ENCODE results near the gene CLEC11A. TPM values are rescaled to one million over a fixed set of nuclear protein-coding genes. Genes with fewer than 3 reads are reported as not detected.

The CLEC11A gene
- total and polyA plus RNA-seq, 9 of the 15 experiments (the other 6 are each of a cell fraction or from before 2014, with no cell fraction given): 0.39 to 43.9 (median 3.4) TPM

DNA sequence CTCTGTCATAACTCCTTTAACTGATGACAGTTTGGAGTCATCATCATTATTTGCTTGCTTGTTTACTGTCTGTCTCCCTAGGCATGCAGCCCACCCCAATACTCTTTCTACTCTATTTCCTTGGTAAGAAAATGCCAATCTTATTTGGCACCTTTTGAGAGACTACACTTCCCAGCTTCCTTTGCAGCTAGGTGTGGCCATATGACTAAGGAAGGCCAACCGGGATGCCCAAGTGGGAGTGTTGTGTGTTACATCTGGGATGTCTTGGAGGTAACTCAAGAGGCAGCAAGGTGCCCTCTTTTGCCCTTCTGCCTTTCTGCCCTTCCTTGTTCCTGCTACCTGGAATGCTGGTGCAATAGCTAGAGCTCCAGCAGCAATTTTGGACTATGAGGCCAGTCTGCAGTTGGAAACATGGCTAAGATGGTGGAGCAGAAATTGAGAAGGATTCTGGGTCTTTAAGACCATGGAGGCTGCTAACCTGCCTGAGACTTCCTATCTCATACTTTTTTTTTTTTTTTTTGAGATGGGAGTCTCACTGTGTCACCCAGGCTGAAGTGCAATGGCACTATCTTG lies 46.5 kb upstream of the CLEC11A start (continued):
- TF ChIP-seq, protein P1, sequence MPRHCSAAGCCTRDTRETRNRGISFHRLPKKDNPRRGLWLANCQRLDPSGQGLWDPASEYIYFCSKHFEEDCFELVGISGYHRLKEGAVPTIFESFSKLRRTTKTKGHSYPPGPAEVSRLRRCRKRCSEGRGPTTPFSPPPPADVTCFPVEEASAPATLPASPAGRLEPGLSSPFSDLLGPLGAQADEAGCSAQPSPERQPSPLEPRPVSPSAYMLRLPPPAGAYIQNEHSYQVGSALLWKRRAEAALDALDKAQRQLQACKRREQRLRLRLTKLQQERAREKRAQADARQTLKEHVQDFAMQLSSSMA (CRISPR knock-in tag; IDR thresholded peaks at IDR 0.05): no peak
- TF ChIP-seq, protein P2, sequence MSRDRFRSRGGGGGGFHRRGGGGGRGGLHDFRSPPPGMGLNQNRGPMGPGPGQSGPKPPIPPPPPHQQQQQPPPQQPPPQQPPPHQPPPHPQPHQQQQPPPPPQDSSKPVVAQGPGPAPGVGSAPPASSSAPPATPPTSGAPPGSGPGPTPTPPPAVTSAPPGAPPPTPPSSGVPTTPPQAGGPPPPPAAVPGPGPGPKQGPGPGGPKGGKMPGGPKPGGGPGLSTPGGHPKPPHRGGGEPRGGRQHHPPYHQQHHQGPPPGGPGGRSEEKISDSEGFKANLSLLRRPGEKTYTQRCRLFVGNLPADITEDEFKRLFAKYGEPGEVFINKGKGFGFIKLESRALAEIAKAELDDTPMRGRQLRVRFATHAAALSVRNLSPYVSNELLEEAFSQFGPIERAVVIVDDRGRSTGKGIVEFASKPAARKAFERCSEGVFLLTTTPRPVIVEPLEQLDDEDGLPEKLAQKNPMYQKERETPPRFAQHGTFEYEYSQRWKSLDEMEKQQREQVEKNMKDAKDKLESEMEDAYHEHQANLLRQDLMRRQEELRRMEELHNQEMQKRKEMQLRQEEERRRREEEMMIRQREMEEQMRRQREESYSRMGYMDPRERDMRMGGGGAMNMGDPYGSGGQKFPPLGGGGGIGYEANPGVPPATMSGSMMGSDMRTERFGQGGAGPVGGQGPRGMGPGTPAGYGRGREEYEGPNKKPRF (IDR thresholded peaks at IDR 0.05; ENCODE audit: low read depth, low read length): no peak
- TF ChIP-seq, protein P3, sequence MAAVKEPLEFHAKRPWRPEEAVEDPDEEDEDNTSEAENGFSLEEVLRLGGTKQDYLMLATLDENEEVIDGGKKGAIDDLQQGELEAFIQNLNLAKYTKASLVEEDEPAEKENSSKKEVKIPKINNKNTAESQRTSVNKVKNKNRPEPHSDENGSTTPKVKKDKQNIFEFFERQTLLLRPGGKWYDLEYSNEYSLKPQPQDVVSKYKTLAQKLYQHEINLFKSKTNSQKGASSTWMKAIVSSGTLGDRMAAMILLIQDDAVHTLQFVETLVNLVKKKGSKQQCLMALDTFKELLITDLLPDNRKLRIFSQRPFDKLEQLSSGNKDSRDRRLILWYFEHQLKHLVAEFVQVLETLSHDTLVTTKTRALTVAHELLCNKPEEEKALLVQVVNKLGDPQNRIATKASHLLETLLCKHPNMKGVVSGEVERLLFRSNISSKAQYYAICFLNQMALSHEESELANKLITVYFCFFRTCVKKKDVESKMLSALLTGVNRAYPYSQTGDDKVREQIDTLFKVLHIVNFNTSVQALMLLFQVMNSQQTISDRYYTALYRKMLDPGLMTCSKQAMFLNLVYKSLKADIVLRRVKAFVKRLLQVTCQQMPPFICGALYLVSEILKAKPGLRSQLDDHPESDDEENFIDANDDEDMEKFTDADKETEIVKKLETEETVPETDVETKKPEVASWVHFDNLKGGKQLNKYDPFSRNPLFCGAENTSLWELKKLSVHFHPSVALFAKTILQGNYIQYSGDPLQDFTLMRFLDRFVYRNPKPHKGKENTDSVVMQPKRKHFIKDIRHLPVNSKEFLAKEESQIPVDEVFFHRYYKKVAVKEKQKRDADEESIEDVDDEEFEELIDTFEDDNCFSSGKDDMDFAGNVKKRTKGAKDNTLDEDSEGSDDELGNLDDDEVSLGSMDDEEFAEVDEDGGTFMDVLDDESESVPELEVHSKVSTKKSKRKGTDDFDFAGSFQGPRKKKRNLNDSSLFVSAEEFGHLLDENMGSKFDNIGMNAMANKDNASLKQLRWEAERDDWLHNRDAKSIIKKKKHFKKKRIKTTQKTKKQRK (IDR thresholded peaks at IDR 0.05; ENCODE audit: borderline replicate concordance, low read depth, low read length): no peak
- TF ChIP-seq HCFC1 (IDR thresholded peaks at IDR 0.05; ENCODE audit: low read depth, low read length) (peak; percentile 60), ARNT (IDR thresholded peaks at IDR 0.05) (no peak), SMARCA5 (IDR thresholded peaks at IDR 0.05) (peak; percentile 73), ZKSCAN1 (IDR thresholded peaks at IDR 0.05; ENCODE audit: low read depth, low read length) (no peak)
